GM12878 (cell line): ENCODE results near the gene C6orf15. TPM values are rescaled to one million over a fixed set of nuclear protein-coding genes. Genes with fewer than 3 reads are reported as not detected.

Experiments
- ATAC-seq: fragments of 200-7000 bp; cut with Tn5 transposase; 3 replicates; pipeline ENCODE4 v1.9.1; 2020; ENCODE audit warnings: mild to moderate bottlenecking, moderate library complexity
- BruUV-seq: library from RNA; stranded (reverse); fragments of 400-500 nt; replicated peaks from 2 replicates; lab custom pipeline; 2021; lab: Mats Ljungman, UMichigan
- CTCF ChIA-PET: fragments of 300-600 bp; sonication (Branson Sonifier 250); formaldehyde crosslinking; extraction: SDS; loops from one replicate; lab custom pipeline; 2021; ENCODE audit warnings: inconsistent platforms; lab: Yijun Ruan, JAX
- POLR2A ChIA-PET: fragments of 350-600 bp; formaldehyde crosslinking; extraction: SDS; loops from one replicate; lab custom pipeline; 2021; ENCODE audit warnings: inconsistent platforms; lab: Charles Lee
- RAD21 ChIA-PET: fragments of 300-600 bp; sonication (Branson Sonifier 250); formaldehyde crosslinking; loops from one replicate; lab custom pipeline; 2023; ENCODE audit warnings: antibody characterized with exemption; ENCODE audit not compliant: unreplicated experiment; lab: Charles Lee
- SMC1A ChIA-PET: fragments of 300-600 bp; sonication (Branson Sonifier 250); formaldehyde crosslinking; loops from one replicate; lab custom pipeline; 2023; ENCODE audit not compliant: unreplicated experiment, uncharacterized antibody; lab: Charles Lee
- DNase-seq: peaks from one replicate; pipeline ENCODE4 v3.0.0-alpha.2; 2011; ENCODE audit warnings: low read depth, low spot score
- FAIRE-seq: peaks from 3 replicates; lab custom pipeline; 2011; peaks lifted over from hg19 to GRCh38; lab: Jason Lieb, UNC
- H2AFZ ChIP-seq: 2 replicates; pipeline ENCODE4 v1.6.0; 2011; ENCODE audit warnings: low read depth, low read length, control low read depth; ENCODE audit not compliant: control insufficient read depth
- H3K27ac ChIP-seq: 2 replicates; pipeline ENCODE4 v1.5.1; 2011; ENCODE audit warnings: control low read depth; ENCODE audit not compliant: control insufficient read depth, insufficient read depth
- H3K27me3 ChIP-seq, 2 experiments: replicated peaks in 1 of 2; 2 replicates each; pipeline versions ENCODE4 v1.6.0 to v1.6.1; 2011; ENCODE audit warnings: low read length in 1 of 2; ENCODE audit not compliant: control insufficient read depth in 2 of 2, insufficient read depth in 2 of 2
- H3K36me3 ChIP-seq, 2 experiments: 2 replicates each; pipeline ENCODE4 v1.5.1; 2011; ENCODE audit warnings: low read length in 1 of 2; ENCODE audit not compliant: control insufficient read depth in 2 of 2, insufficient read depth in 2 of 2
- H3K4me1 ChIP-seq: 2 replicates; pipeline ENCODE4 v1.6.1; 2011; ENCODE audit warnings: mild to moderate bottlenecking, low read length, moderate library complexity, mixed read lengths; ENCODE audit not compliant: control insufficient read depth, insufficient read depth
- H3K4me2 ChIP-seq: 2 replicates; pipeline ENCODE4 v1.6.0; 2011; ENCODE audit warnings: control low read depth; ENCODE audit not compliant: control insufficient read depth, insufficient read depth
- H3K4me3 ChIP-seq: fragments of 200-600 bp; sonication (generic); 2 replicates; pipeline ENCODE4 v1.5.1; 2016
- H3K79me2 ChIP-seq: 2 replicates; pipeline ENCODE4 v1.6.0; 2011; ENCODE audit warnings: low read length; ENCODE audit not compliant: control insufficient read depth, insufficient read depth
- H3K9ac ChIP-seq: 2 replicates; pipeline ENCODE4 v1.8.0; 2011; ENCODE audit warnings: low read length, control low read depth, mixed read lengths; ENCODE audit not compliant: control insufficient read depth, insufficient read depth
- H3K9me3 ChIP-seq: replicated peaks from 3 replicates; pipeline ENCODE4 v1.5.1; 2011; ENCODE audit warnings: mild to moderate bottlenecking, low read length; ENCODE audit not compliant: control insufficient read depth, insufficient read depth
- H4K20me1 ChIP-seq: 2 replicates; pipeline ENCODE4 v1.6.0; 2011; ENCODE audit not compliant: control insufficient read depth, insufficient read depth
- BCL3 ChIP-seq: IDR thresholded peaks from 2 replicates; pipeline ENCODE4 v1.6.1; 2011; ENCODE audit warnings: borderline replicate concordance, low read depth, mild to moderate bottlenecking, moderate library complexity, low read length; ENCODE audit not compliant: insufficient read depth, poor library complexity, severe bottlenecking
- BRCA1 ChIP-seq: IDR thresholded peaks from 2 replicates; pipeline ENCODE4 v1.6.1; 2011; ENCODE audit warnings: low read depth, low read length, improper control_type of control experiment
- DPF2 ChIP-seq: fragments of 450-650 bp; IDR thresholded peaks from 2 replicates; pipeline ENCODE4 v1.6.1; 2017; ENCODE audit warnings: mild to moderate bottlenecking
- E4F1 ChIP-seq: fragments of 450-650 bp; IDR thresholded peaks from 2 replicates; pipeline ENCODE4 v1.6.1; 2018; ENCODE audit warnings: borderline replicate concordance, mild to moderate bottlenecking; ENCODE audit not compliant: partially characterized antibody
- KLF5 ChIP-seq: fragments of 450-650 bp; IDR thresholded peaks from 2 replicates; pipeline ENCODE4 v1.6.1; 2014; ENCODE audit warnings: mild to moderate bottlenecking; ENCODE audit not compliant: partially characterized antibody
- RELB ChIP-seq: fragments of 450-650 bp; IDR thresholded peaks from 2 replicates; pipeline ENCODE4 v1.6.1; 2017; ENCODE audit warnings: low read depth, mild to moderate bottlenecking, moderate library complexity
- SMC3 ChIP-seq: IDR thresholded peaks from 2 replicates; pipeline ENCODE4 v1.6.1; 2011; ENCODE audit warnings: low read length, improper control_type of control experiment, borderline replicate concordance
- STAT3 ChIP-seq: IDR thresholded peaks from 2 replicates; pipeline ENCODE4 v1.6.1; 2011; ENCODE audit warnings: low read depth, low read length, improper control_type of control experiment
- TBL1XR1 ChIP-seq: IDR thresholded peaks from 2 replicates; pipeline ENCODE4 v1.6.1; 2012; ENCODE audit warnings: low read depth, low read length, improper control_type of control experiment
- ZNF207 ChIP-seq: fragments of 450-650 bp; IDR thresholded peaks from 2 replicates; pipeline ENCODE4 v1.6.1; 2014; ENCODE audit warnings: antibody characterized with exemption, mild to moderate bottlenecking, borderline replicate concordance
- ZSCAN29 ChIP-seq: fragments of 450-650 bp; IDR thresholded peaks from 2 replicates; pipeline ENCODE4 v1.6.1; 2017; ENCODE audit warnings: mild to moderate bottlenecking, moderate library complexity
- WGBS: methylation state at CpG from one replicate; pipeline ENCODE4 v1.1.6; 2016; ENCODE audit warnings: low lambda C conversion rate; ENCODE audit not compliant: insufficient replicate concordance, insufficient coverage; ENCODE audit errors: missing lambda C conversion rate; 5-methylcytosine and 5-hydroxymethylcytosine counted together
- in situ Hi-C: fragments of 300-500 bp; cut with MboI; formaldehyde crosslinking; loops from 9 replicates; pipeline ENCODE4 v1.14.3; 2018; ENCODE audit warnings: mixed read lengths
- intact Hi-C: fragments of 100-400 bp; cut with micrococcal nuclease; formaldehyde crosslinking; loops from one replicate; pipeline ENCODE4 v1.14.2; 2022; ENCODE audit not compliant: unreplicated experiment
- polyA plus RNA-seq, 11 experiments: library from polyadenylated mRNA; depleted of rRNA in 4 of 11; unstranded in 6 of 11; stranded (reverse) in 5 of 11; fragments of >200 nt; fragmentation: Nextera tagmentation in 4 of 11; fragmentation: Illumina TruSeq in 1 of 11; extraction: Ambion mirVana in 4 of 11; extraction: Trizol in 1 of 11; gene quantifications; 1 replicate in 1 of 11; 2 replicates in 10 of 11; pipeline versions ENCODE4 v1.2.1 to v1.2.3, GENCODE V29; 2011 to 2016; ENCODE audit warnings: inconsistent platforms in 2 of 11, missing spikeins in 2 of 11, low read depth in 1 of 11
- total RNA-seq, 4 experiments: library from RNA; depleted of rRNA in 3 of 4; stranded (reverse); fragments of >200 nt in 3 of 4; fragmentation: Illumina TruSeq in 1 of 4; extraction: Trizol in 1 of 4; gene quantifications; 2 replicates each; pipeline versions ENCODE4 v1.2.1 to v1.2.3, GENCODE V29; 2013 to 2021

C6orf15 gene
- total and polyA plus RNA-seq, 10 of the 15 experiments (the other 5 are each of a cell fraction or from before 2014, with no cell fraction given) = not detected

- intact Hi-C loops (no loop called here), in situ Hi-C loops (no loop called here)
- peaks cover 3% of the 10 kb centered on the region for H3K79me2 ChIP-seq
- ATAC-seq = no peak
- SMC1A ChIA-PET = interaction anchor here (0.7 to 0.9 kb wide), 2 partner anchors 12 to 146 kb away, joined by 3 to 4 read pairs; no protein-coding TSS in a partner anchor
- CTCF ChIA-PET = interaction anchor here (0.8 kb wide), 2 partner anchors 39 to 44 kb away, joined by 3 to 6 read pairs; no protein-coding TSS in a partner anchor
- whole genome bisulfite sequencing = 78% methylated on average over 7 of the region's 7 CpGs
- no TSS peak for BruUV-seq
- H3K4me3 ChIP-seq = no peak overlapping the region
- H3K27ac ChIP-seq = no peak overlapping the region
- peaks cover 4% of the 10 kb centered on the region; the same call in 1 of the 2 replicates for H3K4me1 ChIP-seq
- no peaks in the 10 kb centered on the region; a peak in 1 of 4 replicates for H3K36me3 ChIP-seq
- H2AFZ ChIP-seq = no peak overlapping the region
- RAD21 ChIA-PET = interaction anchor here (0.9 kb wide), 1 partner anchor 40 kb away, joined by 3 read pairs; no protein-coding TSS in a partner anchor
- no peak for FAIRE-seq
- TF ChIP-seq ZSCAN29 (no peak), BRCA1 (no peak), ZNF207 (no peak), RELB (no peak), SMC3 (no peak), DPF2 (no peak), TBL1XR1 (no peak), KLF5 (no peak), E4F1 (no peak), BCL3 (no peak), STAT3 (no peak)
- no peak overlapping the region for H3K9ac ChIP-seq
- H3K9me3 ChIP-seq = no peaks in the 10 kb centered on the region
- H3K27me3 ChIP-seq = no peaks in the 10 kb centered on the region
- POLR2A ChIA-PET = interaction anchor here (2.3 kb wide), 1 partner anchor 11 kb away, joined by 9 read pairs; no protein-coding TSS in a partner anchor
- no peak overlapping the region for H3K4me2 ChIP-seq
- DNase-seq = no peak
- H4K20me1 ChIP-seq = no peaks in the 10 kb centered on the region
These were observed 40.4 kb upstream of the C6orf15 start for GRCh38 chr6:31152781-31153180.
